HG03442 (cell line): ENCODE results near the gene SLC9A3.
A peak's percentile ranks its signal among the peaks of the same experiment; 100 is the strongest.

Source experiments
- ATAC-seq: cut with Tn5 transposase; IDR thresholded peaks from one replicate; pipeline ENCODE4 v1.9.1; 2021; ENCODE audit warnings: mild to moderate bottlenecking, moderate library complexity; ENCODE audit not compliant: unreplicated experiment

SLC9A3 gene

DNA sequence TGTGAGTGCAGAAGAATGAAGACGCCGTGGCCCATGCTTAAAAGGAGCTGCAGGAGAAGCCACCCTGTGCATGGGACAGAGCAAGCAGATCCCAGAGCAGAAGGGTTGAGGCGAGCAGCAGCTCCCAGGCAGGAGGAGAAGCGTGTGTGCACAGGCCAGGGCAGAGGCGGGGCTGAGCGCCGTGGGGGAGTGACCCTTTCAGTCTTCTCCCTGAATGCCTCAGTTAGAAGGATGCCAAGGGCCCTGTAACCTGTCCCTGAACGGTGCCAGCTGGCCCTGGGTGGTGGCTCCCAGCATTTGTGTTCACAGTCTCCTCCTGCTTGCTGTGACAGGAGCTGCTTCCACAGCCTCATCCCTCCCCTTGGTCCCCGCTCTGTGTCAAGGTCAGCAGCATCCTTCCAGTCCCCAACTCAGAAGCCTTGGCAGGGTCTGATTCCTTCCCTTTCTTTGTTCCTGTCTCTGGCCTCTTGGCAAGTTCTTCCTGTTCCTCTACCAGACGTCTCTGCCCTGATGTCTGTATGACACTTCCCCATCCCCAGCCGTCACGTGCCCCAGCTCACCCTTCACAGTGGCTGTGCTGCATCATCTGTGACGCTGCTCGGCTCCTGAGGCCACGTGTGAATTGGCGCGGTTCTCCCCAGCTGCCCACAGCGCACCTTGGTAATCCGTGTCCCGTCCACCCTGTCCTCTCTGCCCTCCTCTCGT, 76.0 kb downstream of the SLC9A3 start:
- ATAC-seq: no peak

DNA sequence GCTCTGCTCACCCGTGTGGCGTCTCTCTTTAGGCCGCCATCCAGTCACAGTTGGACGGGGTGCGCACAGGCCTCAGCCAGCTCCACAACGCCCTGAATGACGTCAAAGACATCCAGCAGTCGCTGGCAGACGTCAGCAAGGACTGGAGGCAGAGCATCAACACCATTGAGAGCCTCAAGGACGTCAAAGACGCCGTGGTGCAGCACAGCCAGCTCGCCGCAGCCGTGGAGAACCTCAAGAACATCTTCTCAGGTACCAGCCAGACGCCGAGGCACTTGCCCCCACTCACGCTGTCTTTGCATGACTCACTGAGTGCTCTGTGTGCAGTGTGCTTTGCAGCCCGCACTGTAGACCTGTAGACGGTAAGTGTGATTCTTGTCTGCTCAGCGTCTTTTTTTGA, 76.7 kb downstream of the SLC9A3 start:
- no peak for ATAC-seq

DNA sequence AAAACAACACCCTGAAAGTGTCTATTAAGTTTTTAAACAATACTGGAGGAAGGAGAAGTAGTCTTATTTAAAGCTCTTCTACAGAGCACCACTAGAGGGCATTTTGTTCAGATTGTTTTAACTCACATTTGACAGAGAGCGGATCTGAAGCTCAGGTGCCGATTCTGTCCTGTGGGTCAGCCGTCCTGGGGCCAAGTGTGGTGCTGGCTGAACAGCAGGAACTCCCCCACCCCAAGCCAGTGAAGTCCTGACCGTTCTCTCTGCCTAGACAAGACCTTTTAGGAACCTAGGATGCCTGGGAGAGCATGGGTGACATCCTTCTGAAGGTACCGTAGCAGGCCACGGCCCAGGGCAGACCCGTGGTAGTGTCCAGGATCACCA, 77.4 kb downstream of the SLC9A3 start:
- ATAC-seq: no peak

- no peak for ATAC-seq
Observed at GRCh38 chr5:446066-446882, 78.0 kb downstream of the SLC9A3 start.

DNA sequence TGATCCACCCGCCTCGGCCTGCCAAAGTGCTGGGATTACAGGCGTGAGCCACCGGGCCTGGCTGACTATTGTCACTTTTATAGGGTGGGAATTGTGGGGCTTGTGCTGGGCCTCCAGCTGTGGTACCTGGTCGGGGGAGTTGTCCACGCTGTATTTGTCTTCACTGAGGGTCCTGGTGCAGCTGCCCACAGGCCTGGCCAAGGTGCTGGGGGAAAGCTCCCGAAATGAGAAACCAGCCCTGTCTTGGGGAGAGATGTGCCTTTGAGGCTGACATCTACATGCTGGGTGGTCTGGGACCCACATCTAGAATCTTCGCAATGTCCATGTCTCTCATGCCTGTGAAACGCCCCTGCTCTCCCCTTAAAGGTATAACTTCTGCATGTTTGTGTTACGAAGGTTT, 78.7 kb downstream of the SLC9A3 start:
- no peak for ATAC-seq

- no peak for ATAC-seq
Observed at GRCh38 chr5:444226-444625, 80.0 kb downstream of the SLC9A3 start.

- ATAC-seq: peak; percentile 16
Observed at GRCh38 chr5:443239-444151, 80.8 kb downstream of the SLC9A3 start.

- ATAC-seq: peak; percentile 83
Observed at GRCh38 chr5:442335-443238, 81.7 kb downstream of the SLC9A3 start, which contains the start of gene EXOC3. Gene EXOC3 (plus strand): TSS chr5:443176. CDS start chr5:446206, 3,030 bp downstream.

GRCh38 chr5:441996-442334, 82.3 kb downstream of the SLC9A3 start:
- ATAC-seq: no peak

DNA sequence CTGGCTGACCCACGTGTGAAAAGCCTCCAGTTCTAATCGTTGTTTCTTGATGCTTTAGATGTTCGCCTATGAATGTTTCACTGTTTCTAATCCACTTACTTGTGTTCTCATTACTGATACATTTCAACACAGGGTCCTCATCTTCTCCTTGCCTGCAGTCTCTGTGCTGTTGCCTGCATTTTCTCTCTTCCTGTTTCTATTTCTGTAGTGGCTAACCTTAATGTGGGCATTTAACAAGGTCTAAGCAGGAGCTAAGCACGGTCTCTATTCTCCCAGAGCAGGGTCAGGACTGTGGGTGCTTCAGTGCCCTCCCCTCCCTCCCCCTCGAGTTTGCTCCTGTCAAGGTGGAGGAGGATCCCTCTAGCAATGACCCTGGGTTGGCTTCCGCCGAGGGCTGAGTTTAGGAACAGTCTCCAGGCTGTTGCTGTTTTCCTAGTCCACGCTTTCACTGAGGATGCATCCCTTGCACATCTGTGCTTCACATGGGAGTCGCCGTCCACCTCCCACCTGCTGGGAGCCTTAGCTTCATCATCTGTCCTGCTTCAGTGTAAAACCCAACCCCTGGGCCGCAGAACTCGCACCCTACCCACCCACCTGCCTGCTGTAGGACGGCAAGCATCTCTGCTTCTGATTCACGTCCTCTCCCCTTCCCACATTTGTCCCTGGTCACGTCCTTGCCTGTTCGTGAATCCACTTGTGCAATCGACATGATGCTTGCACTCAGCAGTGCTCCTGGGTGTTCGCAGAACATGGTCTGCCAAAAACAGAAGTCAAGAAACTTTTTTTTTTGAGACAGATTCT, 83.6 kb downstream of the SLC9A3 start:
- no peak for ATAC-seq

DNA sequence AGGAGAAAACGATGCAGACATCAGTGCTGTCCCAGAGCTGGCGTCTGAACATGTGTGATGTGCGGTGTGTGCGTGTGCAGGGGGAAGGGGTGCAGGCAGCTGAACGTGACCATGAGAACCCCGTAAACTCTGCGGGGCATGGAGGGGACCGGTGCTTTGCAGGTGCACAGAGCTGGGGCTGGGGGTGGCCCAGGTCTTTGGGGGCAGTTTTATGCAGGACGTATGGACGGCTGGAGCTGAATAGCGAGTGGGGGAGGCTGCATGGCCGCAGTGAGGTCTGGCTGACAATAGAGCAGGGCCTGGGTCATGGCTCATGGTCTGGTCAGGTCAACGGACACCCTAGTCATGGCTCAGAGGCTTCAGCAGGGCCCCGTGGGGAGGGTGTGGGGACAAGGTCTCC, 84.6 kb downstream of the SLC9A3 start:
- ATAC-seq: no peak

- no peak for ATAC-seq
Observed at GRCh38 chr5:439181-439580, 85.1 kb downstream of the SLC9A3 start.

- no peak for ATAC-seq
Observed at GRCh38 chr5:438481-438981, 85.7 kb downstream of the SLC9A3 start.

DNA sequence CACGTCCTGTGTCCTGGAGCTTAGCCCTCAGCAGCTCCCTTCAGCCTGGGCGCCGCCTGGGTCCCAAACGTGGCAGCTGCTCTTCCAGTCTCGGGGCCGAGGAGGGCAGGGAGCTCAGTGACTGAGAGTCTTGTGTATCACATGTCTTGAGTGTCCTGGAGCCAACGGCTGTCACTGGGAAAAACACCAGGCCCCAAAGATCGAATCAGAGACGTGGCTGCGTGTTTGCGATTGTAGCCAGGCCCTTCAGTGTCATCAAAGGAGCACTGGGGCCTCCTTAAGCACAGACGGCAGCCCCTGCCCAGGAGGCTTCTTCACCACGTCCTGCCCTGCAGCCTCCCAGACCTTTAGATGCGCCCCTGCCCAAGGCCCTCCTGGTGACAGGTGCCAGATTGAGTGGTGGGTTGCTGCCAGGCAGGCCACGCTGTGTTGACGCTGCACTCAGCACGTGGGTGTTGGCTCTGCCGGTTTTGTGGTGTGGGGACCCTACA, 86.9 kb downstream of the SLC9A3 start:
- ATAC-seq: no peak

DNA sequence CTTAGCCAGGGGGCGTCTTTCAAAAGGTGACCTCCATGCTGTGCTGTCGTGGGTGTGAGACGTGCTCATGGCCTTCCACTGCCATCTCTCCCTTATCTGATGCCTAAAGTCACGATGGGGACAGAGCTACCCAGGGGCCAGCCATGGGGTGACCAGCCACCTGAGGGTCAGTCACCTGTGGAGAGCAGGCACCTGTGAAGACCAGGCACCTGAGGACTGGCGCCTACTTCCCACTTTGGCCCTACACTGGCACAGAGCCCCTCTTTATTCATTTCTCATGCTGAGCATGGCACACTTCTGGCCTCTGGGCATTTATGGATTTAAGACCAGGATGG, 87.6 kb downstream of the SLC9A3 start:
- no peak for ATAC-seq

DNA sequence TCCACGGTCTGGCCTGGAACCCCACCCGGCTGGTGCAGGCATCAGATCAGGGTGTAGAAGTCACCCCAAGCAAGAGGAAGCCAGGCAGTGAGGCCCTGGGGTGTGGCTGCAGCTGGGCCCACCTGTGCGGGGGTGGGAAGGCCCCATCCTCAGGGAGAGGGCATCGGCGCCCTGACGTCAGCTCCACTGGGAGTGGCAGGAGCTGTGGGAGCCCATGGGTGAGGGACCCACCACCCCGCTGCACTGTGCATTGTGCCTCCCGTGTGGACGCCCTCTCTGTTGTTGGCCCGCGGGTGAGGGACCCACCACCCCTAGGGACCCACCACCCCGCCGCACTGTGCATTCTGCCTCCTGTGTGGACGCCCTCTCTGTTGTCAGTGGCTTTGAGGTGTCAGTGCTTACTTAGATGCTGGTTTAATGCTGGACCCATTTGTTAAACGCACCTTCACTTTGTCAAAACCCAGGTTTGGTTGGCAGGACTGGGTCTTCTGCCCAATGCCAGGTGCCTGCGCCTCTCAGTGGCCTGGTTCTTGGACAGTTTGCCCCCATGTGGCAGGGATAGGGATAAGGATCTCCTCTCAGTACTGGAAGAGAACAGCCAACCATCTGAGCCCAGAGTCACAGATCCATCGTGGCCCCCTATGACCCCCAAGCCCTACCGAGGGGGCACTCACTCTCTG, 88.1 kb downstream of the SLC9A3 start:
- no peak for ATAC-seq

DNA sequence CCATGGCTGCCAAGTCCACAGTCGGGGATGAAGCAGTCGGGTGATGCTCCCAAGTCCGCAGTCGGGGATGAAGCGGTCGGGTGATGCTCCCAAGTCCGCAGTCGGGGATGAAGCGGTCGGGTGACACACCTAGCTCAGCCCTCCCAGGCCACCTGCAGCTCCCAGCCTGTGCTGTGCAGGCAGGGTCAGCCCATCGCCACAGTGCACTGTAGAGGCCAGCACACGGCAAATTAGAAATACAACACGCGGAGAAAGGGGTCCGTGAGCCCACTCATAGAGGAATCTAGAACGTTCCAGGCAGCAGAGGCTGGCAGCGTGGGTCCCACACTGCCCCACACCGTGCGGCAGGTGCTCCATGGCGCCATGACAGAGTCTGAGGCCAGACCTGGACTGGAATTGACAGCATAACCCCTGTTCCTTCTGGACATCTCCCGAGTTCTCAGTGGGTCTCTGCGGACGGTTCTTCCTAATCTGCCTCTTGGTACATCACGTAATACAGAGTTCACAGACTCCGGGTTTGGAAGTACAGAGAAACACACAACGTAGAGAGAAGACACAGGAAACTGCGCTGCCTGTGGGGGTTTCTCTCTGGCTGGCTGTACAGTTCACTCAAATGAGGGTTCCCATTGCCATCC, 89.0 kb downstream of the SLC9A3 start:
- ATAC-seq: no peak

GRCh38 chr5:434443-435146, 89.7 kb downstream of the SLC9A3 start:
- no peak for ATAC-seq
